Upper lobe of left lung (tissue), 4 donors: ENCODE results near the gene HMGB1.

Experiments used
- CTCF ChIP-seq, 6 experiments: fragments of 450-650 bp in 4 of 6; fragments of 200-600 bp in 2 of 6; sonication (generic) in 2 of 6; IDR thresholded peaks; one replicate each; pipeline ENCODE4 v1.5.1; 2016 to 2019; ENCODE audit warnings: antibody characterized with exemption in 6 of 6
- POLR2AphosphoS5 ChIP-seq, 2 donors: sonication (generic); formaldehyde crosslinking; IDR thresholded peaks; one replicate each; pipeline ENCODE4 v1.5.1; 2017; ENCODE audit warnings: antibody characterized with exemption in 2 of 2

DNA sequence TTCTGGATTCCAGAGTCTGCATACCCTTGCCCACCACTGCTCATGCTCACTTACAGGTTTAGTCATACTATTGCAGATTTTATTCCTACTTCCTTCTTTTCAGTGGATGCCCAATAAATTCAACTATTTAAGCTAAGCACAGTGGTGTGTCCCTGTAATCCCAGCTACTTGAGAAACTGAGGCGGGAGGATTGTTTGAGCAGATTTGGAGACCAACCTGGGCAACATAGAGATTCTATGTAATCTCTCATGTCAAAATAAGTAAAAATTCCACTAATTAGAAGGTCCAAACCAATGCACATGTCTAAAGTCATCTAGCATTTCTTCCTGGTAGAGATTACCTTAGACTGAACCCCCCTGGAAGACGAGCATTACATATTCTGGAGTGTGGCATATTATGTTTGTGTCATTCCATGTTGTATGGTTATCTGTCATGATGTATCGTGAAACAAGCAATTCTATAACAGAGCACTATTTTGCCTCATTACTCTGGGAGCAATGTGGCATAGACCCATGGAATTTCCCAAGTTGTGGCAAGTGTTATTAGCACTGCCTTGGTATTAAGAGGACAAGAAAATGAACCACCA, 8.3 kb downstream of the HMGB1 start:
- no peak for TF ChIP-seq CTCF (IDR thresholded peaks at IDR 0.05)
- no peak for TF ChIP-seq POLR2AphosphoS5 (IDR thresholded peaks at IDR 0.05)
